Adrenal gland (tissue), 5 donors: ENCODE measurements around the gene HOXB1.

Experiments used
- POLR2A ChIP-seq, 2 donors: fragments of 450-650 bp; IDR thresholded peaks; one replicate each; pipeline ENCODE4 v1.6.1; 2017; ENCODE audit warnings: antibody characterized with exemption in 2 of 2, mild to moderate bottlenecking in 2 of 2, moderate library complexity in 1 of 2
- TF ChIP-seq, protein P1 (sequence below), 6 experiments: fragments of 450-650 bp in 4 of 6; fragments of 200-600 bp in 2 of 6; sonication (generic) in 1 of 6; IDR thresholded peaks; 1 replicate in 5 of 6; 2 replicates in 1 of 6; pipeline versions ENCODE4 v1.5.1 to v1.8.0; 2016 to 2021; ENCODE audit warnings: antibody characterized with exemption in 6 of 6, mild to moderate bottlenecking in 2 of 6, moderate library complexity in 1 of 6
- donor health status: DM: no; HTN: no; CAD: no.

DNA sequence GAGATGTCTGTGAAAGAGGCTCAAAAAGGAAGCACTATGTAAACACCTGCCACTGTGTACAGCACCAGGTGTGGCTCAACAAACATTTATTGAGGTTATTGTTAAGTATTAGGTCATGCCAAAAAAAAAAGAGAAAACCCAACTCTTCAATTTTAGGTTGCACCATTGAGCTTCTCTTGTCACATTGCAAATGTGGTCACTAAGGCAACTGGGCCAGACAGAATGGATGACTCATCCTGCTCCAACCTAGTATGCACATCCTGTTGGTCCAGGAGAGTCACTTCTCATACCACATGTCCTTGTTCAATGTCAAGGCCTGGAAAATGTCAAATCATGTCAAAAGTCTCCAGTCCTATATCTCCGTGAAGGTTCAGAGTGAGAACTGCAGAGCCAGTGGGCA is 25.0 kb downstream of the HOXB1 start:
- TF ChIP-seq, protein P1, sequence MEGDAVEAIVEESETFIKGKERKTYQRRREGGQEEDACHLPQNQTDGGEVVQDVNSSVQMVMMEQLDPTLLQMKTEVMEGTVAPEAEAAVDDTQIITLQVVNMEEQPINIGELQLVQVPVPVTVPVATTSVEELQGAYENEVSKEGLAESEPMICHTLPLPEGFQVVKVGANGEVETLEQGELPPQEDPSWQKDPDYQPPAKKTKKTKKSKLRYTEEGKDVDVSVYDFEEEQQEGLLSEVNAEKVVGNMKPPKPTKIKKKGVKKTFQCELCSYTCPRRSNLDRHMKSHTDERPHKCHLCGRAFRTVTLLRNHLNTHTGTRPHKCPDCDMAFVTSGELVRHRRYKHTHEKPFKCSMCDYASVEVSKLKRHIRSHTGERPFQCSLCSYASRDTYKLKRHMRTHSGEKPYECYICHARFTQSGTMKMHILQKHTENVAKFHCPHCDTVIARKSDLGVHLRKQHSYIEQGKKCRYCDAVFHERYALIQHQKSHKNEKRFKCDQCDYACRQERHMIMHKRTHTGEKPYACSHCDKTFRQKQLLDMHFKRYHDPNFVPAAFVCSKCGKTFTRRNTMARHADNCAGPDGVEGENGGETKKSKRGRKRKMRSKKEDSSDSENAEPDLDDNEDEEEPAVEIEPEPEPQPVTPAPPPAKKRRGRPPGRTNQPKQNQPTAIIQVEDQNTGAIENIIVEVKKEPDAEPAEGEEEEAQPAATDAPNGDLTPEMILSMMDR (IDR thresholded peaks at IDR 0.05): no peak
- TF ChIP-seq POLR2A (IDR thresholded peaks at IDR 0.05): no peak
